GM23248 (cell line): ENCODE results near the gene UQCRFS1.
"Not testable (repeated sequence)": the region's sequence is repeated elsewhere in the genome, so short reads cannot be mapped to it uniquely, and the experiment has no call there.

Source experiments
- EZH2 ChIP-seq: fragments of 200-600 bp; sonication (generic); IDR thresholded peaks from 2 replicates; pipeline ENCODE4 v1.6.1; 2018; ENCODE audit warnings: antibody characterized with exemption, mild to moderate bottlenecking; ENCODE audit not compliant: insufficient read depth, poor library complexity, severe bottlenecking
- EZH2phosphoT487 ChIP-seq: fragments of 200-600 bp; sonication (generic); IDR thresholded peaks from 2 replicates; pipeline ENCODE4 v1.6.1; 2018; ENCODE audit warnings: antibody characterized with exemption, moderate library complexity, mild to moderate bottlenecking, low read depth; ENCODE audit not compliant: insufficient read depth

DNA sequence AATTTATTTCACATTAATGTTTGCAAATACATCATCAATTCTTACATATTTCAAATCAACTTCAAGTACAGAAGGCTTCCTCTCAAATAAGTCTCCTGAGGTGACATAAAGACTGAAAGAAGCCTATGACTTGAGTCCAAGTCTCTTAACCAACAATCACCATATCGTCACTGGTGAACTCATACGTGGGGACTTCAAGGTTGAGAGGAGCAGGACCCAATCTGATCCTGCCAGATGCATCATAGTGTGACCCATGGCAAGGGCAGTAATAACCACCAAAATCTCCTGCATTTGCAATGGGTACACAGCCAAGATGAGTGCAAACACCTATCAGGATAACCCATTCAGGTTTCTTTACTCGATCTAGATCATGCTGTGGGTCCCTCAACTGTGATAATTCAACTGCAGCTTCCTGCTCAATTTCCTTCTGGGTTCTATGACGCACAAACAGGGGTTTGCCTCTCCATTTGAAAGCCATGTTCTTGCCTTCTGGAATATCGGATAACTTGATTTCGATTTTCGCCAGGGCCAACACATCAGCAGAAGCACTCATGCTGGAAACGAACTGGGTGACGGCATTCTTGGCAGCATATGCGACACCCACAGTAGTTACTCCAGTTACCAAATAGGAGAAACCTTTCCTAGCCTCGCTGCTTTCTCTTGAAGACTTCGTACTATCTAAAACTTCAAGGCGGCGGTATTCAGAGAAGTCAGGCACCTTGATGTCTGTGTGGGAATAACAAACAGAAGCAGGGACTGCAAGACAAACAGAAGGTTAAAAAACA is 5.4 kb downstream of the UQCRFS1 start:
- TF ChIP-seq EZH2phosphoT487, EZH2: not testable (repeated sequence)
